SJSA1 (cell line): ENCODE results near the gene CNTNAP4. TPM values are rescaled to one million over a fixed set of nuclear protein-coding genes. Genes with fewer than 3 reads are reported as not detected.

Experiments
- DNase-seq, 2 experiments: peaks; one replicate each; pipeline ENCODE4 v3.0.0-alpha.2; 2015 to 2020; ENCODE audit warnings: low spot score in 2 of 2, low read depth in 1 of 2
- H3K27ac ChIP-seq: fragments of 250-450 bp; sonication (Bioruptor Pico); 2 replicates; pipeline ENCODE4 v1.5.1; 2020; ENCODE audit warnings: mild to moderate bottlenecking, moderate library complexity
- H3K27me3 ChIP-seq: fragments of 250-450 bp; sonication (Bioruptor Pico); replicated peaks from 2 replicates; pipeline ENCODE4 v1.5.1; 2020; ENCODE audit warnings: mild to moderate bottlenecking, moderate library complexity
- H3K36me3 ChIP-seq: fragments of 250-450 bp; sonication (Bioruptor Pico); 2 replicates; pipeline ENCODE4 v1.5.1; 2020; ENCODE audit warnings: mild to moderate bottlenecking
- H3K4me1 ChIP-seq: fragments of 250-450 bp; sonication (Bioruptor Pico); replicated peaks from 2 replicates; pipeline ENCODE4 v1.6.1; 2021; ENCODE audit warnings: mild to moderate bottlenecking
- H3K4me3 ChIP-seq: fragments of 250-450 bp; sonication (Bioruptor Pico); 2 replicates; pipeline ENCODE4 v1.5.1; 2020; ENCODE audit warnings: mild to moderate bottlenecking
- H3K9me3 ChIP-seq: fragments of 250-450 bp; sonication (Bioruptor Pico); replicated peaks from 2 replicates; pipeline ENCODE4 v1.5.1; 2020; ENCODE audit warnings: mild to moderate bottlenecking
- total RNA-seq: library from RNA; depleted of rRNA; stranded (reverse); fragments of >200 nt; shearing (Covaris generic); gene quantifications from 2 replicates; pipeline ENCODE4 v1.2.3, GENCODE V29; 2014

Gene CNTNAP4
- total RNA-seq, 1 experiment from 2014 or later, result not detected

DNA sequence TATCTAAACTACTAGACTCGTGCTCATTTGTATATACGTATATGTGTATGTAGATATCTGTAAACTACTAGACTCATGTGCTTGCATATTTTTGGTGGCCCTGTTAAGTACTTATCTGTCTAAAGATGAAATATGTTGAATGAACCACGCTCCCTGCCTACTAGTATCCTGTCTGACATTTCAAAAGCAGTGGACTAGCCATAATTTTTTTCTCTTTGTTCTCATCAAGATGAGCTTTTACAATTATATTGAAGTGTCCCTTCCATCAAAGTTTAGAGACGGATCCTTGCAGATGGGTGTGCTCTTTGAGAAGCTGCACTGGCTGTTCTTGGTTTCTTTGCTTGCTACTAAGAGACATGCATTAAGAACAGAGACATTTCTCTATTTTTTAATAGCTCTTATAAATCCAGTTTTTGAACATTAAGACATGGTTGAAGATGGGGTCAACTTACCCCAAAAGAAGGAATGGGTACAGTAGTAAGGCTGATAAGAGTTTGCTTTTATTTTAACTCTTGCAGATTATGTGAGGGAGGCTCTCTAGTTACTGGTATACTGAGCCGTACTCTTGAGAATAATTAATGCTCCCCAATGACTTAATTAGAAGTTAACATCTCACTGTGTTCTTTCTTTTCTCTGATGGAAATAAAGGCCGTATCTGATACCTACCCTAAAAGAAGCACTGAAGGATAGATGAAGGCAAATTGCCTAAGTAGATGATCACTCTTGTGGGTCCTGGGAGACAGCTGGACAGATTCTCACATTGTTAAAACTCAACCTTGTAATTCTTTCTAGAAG lies 3.4 kb downstream of the CNTNAP4 start:
- Histone ChIP-seq H3K9me3 (no peaks in the 10 kb centered on the region), H3K27me3 (no peaks in the 10 kb centered on the region), H3K27ac (no peak overlapping the region), H3K36me3 (no peaks in the 10 kb centered on the region), H3K4me1 (no peaks in the 10 kb centered on the region), H3K4me3 (no peak overlapping the region)
- no peak for DNase-seq

GRCh38 chr16:76287466-76287865 lies 10.3 kb downstream of the CNTNAP4 start:
- Histone ChIP-seq H3K4me3 (no peak overlapping the region), H3K4me1 (no peaks in the 10 kb centered on the region), H3K9me3 (peaks cover 4% of the 10 kb centered on the region; the same call in 1 of the 2 replicates), H3K36me3 (no peaks in the 10 kb centered on the region), H3K27me3 (no peaks in the 10 kb centered on the region), H3K27ac (no peak overlapping the region)
- no peak for DNase-seq

DNA sequence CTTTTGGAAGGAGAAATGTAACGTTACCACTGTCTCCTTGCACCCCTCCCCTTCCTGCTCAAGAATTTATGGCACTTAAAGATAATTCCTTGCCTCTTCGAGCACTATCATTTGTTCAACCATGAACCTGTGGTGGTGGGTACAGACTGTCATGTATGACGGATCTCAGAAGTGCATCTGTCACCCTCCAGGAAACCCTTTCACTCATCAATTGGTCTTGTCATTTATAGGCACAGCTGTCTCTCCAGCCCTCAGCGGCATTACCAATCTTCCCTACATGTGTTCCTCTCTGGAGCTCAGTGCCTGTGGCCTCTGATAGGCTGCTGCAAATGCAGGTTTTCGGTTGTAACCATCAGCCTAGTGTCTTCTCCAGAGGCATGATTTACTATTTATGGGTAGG lies 15.0 kb downstream of the CNTNAP4 start:
- Histone ChIP-seq H3K27ac (no peak overlapping the region), H3K36me3 (no peaks in the 10 kb centered on the region), H3K9me3 (peaks cover 4% of the 10 kb centered on the region; the same call in 1 of the 2 replicates), H3K27me3 (no peaks in the 10 kb centered on the region), H3K4me1 (no peaks in the 10 kb centered on the region), H3K4me3 (no peak overlapping the region)
- DNase-seq, result no peak

DNA sequence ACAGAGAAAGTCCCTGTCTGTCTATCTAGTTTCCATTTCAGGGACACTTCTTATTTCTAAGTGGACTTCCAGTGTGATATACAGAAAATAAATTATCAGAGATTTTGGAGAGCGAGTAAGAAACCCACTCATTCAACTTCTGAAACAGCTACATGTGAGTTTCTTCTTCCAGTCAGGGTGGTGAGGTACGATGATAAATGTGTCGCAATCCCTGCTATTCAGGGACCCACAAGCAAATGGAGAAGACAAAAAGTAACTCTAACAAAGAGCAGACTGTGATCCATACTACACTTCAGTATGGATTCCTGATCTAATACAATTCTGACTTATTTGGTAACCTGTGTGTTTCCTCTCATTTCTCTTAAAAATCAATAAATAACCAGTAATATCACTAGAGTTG lies 16.8 kb downstream of the CNTNAP4 start:
- no peak overlapping the region for H3K27ac ChIP-seq
- H3K9me3 ChIP-seq, result no peaks in the 10 kb centered on the region; the same call in 1 of the 2 replicates
- H3K27me3 ChIP-seq, result no peaks in the 10 kb centered on the region
- no peaks in the 10 kb centered on the region for H3K36me3 ChIP-seq
- no peaks in the 10 kb centered on the region for H3K4me1 ChIP-seq
- DNase-seq, result no peak
- no peak overlapping the region for H3K4me3 ChIP-seq

- Histone ChIP-seq H3K27ac (no peak overlapping the region), H3K9me3 (no peaks in the 10 kb centered on the region; the same call in 1 of the 2 replicates), H3K36me3 (no peaks in the 10 kb centered on the region), H3K27me3 (no peaks in the 10 kb centered on the region), H3K4me1 (no peaks in the 10 kb centered on the region), H3K4me3 (no peak overlapping the region)
- DNase-seq, result no peak
Measured at GRCh38 chr16:76294396-76295214, 17.4 kb downstream of the CNTNAP4 start.

DNA sequence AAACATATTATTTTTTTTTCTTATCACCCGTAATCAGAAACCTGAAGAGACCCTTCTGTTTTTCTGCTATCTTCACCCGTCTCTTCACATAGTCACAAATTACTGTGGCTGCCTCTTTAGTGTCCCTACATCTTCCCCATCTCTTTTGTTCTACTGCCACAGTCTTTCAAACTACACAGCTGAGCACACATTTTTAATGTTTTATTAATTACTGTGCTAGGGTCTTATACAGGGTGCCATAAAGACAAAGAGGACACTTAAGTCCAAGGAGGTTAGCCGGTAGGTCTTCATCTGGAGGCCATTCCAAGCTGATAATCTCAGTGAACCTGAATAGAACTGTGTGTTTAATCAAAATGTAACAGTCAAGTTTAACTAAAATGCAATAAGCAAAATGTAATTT lies 20.7 kb downstream of the CNTNAP4 start:
- DNase-seq, result no peak
- Histone ChIP-seq H3K27ac (no peak overlapping the region), H3K36me3 (no peaks in the 10 kb centered on the region), H3K9me3 (no peaks in the 10 kb centered on the region), H3K27me3 (no peaks in the 10 kb centered on the region), H3K4me1 (no peaks in the 10 kb centered on the region), H3K4me3 (no peak overlapping the region)

DNA sequence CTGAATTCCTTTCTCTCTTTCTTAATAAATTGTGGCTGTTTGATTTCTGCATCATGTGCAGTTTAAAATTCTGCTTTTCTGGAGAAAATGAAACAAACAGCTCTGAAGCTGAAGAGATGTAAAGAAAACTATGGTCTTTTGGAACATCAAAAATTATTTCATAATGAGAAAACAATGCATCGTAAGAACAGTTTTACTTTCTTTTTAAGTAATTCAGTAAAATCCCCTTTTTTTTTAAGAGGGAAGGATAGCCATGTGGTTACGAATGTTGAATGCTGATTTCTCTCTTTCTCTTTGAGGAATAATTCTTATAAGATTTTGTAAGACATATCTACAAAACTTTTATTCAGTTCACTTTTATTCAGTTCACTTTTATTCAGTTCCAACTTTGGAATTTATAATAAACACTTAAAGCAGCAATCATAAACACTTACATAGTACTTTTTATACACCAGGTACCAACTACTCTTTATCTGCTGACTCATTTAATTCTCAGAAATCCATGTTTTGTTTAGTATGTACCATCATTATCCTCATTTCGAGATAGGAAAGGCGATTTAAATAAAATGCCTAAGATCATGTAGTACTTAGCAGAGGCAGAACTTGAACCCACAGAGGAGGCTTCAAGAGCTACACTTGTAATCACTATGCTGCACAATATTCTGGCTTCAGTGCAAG lies 26.6 kb downstream of the CNTNAP4 start:
- no peaks in the 10 kb centered on the region for H3K27me3 ChIP-seq
- no peak for DNase-seq
- no peak overlapping the region for H3K27ac ChIP-seq
- no peaks in the 10 kb centered on the region for H3K36me3 ChIP-seq
- H3K9me3 ChIP-seq, result no peaks in the 10 kb centered on the region
- H3K4me3 ChIP-seq, result no peak overlapping the region
- H3K4me1 ChIP-seq, result no peaks in the 10 kb centered on the region

GRCh38 chr16:76309639-76310335 lies 32.6 kb downstream of the CNTNAP4 start:
- Histone ChIP-seq H3K27me3 (no peaks in the 10 kb centered on the region), H3K36me3 (no peaks in the 10 kb centered on the region), H3K9me3 (no peaks in the 10 kb centered on the region; the same call in 1 of the 2 replicates), H3K4me1 (no peaks in the 10 kb centered on the region), H3K27ac (no peak overlapping the region), H3K4me3 (no peak overlapping the region)
- no peak for DNase-seq

DNA sequence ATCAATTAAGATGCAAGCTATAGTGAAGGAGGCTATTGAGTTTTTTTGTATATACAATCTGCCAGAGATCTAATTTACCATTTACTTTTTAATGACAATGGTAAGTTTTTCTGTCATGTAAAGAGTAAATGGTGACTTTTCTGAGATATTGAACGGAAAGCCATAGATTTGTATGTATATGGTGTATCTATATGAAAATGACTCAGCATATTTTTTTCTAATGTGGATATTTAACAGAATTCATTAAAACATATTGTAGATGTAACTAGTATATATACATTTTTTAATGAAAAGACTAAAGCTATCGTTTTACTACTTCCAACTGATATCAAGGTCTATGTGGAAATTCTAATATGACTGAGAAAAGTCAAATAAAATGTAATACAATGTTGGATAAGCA lies 34.1 kb downstream of the CNTNAP4 start:
- no peak overlapping the region for H3K4me3 ChIP-seq
- no peaks in the 10 kb centered on the region for H3K36me3 ChIP-seq
- H3K4me1 ChIP-seq, result no peaks in the 10 kb centered on the region
- no peaks in the 10 kb centered on the region; the same call in 1 of the 2 replicates for H3K9me3 ChIP-seq
- DNase-seq, result no peak
- no peak overlapping the region for H3K27ac ChIP-seq
- H3K27me3 ChIP-seq, result no peaks in the 10 kb centered on the region

- Histone ChIP-seq H3K36me3 (no peaks in the 10 kb centered on the region), H3K9me3 (no peaks in the 10 kb centered on the region; the same call in 1 of the 2 replicates), H3K27me3 (no peaks in the 10 kb centered on the region), H3K27ac (no peak overlapping the region), H3K4me1 (no peaks in the 10 kb centered on the region), H3K4me3 (no peak overlapping the region)
- no peak for DNase-seq
Measured at GRCh38 chr16:76318565-76318964, 41.4 kb downstream of the CNTNAP4 start.

DNA sequence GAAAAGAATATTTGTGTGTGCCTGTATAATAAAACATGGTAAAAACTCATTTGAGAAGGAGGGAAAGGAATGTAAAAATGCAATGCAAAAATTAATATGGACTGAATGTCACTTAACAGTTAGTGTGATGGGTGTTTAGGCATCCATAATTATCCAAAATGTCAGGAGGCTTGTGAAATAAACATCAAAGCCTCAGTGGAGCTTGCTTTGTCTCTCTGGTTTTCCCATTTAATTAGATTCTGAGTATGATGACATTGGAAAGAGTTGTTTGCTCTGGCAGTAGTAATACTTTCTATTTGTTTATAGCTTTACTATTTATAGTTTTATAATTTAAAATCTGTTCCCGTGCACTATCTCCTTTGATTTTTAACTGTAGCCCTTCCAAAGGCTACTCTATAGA lies 51.9 kb downstream of the CNTNAP4 start:
- DNase-seq, result no peak
- Histone ChIP-seq H3K36me3 (no peaks in the 10 kb centered on the region), H3K9me3 (no peaks in the 10 kb centered on the region; the same call in 1 of the 2 replicates)

GRCh38 chr16:76335180-76335974 lies 58.2 kb downstream of the CNTNAP4 start:
- no peak for DNase-seq
- Histone ChIP-seq H3K36me3 (no peaks in the 10 kb centered on the region), H3K4me3 (no peak overlapping the region)

More for the DNA sequence above, 51.9 kb downstream of the CNTNAP4 start:
- H3K4me1 ChIP-seq, result no peaks in the 10 kb centered on the region
- no peak overlapping the region for H3K27ac ChIP-seq
- H3K27me3 ChIP-seq, result no peaks in the 10 kb centered on the region
- no peak overlapping the region for H3K4me3 ChIP-seq

More at GRCh38 chr16:76335180-76335974, 58.2 kb downstream of the CNTNAP4 start:
- H3K27me3 ChIP-seq, result no peaks in the 10 kb centered on the region; the same call in 1 of the 2 replicates
- no peaks in the 10 kb centered on the region for H3K9me3 ChIP-seq
- no peaks in the 10 kb centered on the region for H3K4me1 ChIP-seq
- no peak overlapping the region for H3K27ac ChIP-seq
